T-helper 1 cell treated with Interleukin-12 subunit alpha and Interleukin-12 subunit beta and Interleukin-4 antibody, amounts not matched to agents 30 μg/mL and 1 μg/mL, for 36 hours (primary cell): ENCODE data around the gene DUSP16.
"Not testable (repeated sequence)": the region's sequence is repeated elsewhere in the genome, so short reads cannot be mapped to it uniquely, and the experiment has no call there.

Experiments
- H3K27ac Mint-ChIP-seq: one replicate; pipeline ENCODE4 v1.8.0; 2021; ENCODE audit warnings: mild to moderate bottlenecking, mixed read lengths
- H3K27me3 Mint-ChIP-seq: one replicate; pipeline ENCODE4 v1.8.0; 2021; ENCODE audit warnings: low read depth, mixed read lengths
- H3K36me3 Mint-ChIP-seq: one replicate; pipeline ENCODE4 v1.8.0; 2021; ENCODE audit warnings: low read depth, mixed read lengths
- H3K4me1 Mint-ChIP-seq: one replicate; pipeline ENCODE4 v1.8.0; 2021; ENCODE audit warnings: low read depth, mixed read lengths
- H3K4me3 Mint-ChIP-seq: one replicate; pipeline ENCODE4 v1.8.0; 2021; ENCODE audit warnings: mild to moderate bottlenecking, moderate library complexity, mixed read lengths
- H3K9me3 Mint-ChIP-seq: one replicate; pipeline ENCODE4 v1.8.0; 2021; ENCODE audit warnings: mixed read lengths

Gene DUSP16

DNA sequence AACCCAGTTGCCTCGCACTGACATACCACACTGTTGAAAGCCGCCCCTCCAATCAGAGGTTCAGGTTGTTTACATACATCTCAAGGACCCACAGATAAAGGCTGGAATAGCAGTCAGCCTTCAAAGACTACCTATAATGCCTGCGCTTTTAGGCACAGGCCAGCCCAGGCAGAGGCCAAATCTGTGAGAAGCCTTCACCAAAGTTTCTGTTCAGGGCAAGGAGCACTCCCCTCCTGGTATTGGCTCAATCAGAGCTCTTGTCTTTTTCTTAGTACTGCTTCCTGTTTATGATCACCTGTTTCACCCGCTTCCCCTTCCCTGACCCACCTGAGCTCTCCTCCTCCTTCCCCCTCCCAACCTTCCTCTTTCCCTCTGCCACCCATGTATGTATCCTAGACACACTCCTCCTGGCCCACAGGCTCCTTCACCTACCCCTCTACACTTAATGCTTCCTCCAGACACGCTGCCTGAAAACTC, 34.8 kb downstream of the DUSP16 start:
- Mint-ChIP-seq H3K9me3 (no peaks in the 10 kb centered on the region), H3K36me3 (peaks cover 21% of the 10 kb centered on the region), H3K4me1 (peaks cover 40% of the 10 kb centered on the region), H3K4me3 (peak overlapping the region; percentile 57), H3K27me3 (no peaks in the 10 kb centered on the region), H3K27ac (peak overlapping the region; percentile 76)

DNA sequence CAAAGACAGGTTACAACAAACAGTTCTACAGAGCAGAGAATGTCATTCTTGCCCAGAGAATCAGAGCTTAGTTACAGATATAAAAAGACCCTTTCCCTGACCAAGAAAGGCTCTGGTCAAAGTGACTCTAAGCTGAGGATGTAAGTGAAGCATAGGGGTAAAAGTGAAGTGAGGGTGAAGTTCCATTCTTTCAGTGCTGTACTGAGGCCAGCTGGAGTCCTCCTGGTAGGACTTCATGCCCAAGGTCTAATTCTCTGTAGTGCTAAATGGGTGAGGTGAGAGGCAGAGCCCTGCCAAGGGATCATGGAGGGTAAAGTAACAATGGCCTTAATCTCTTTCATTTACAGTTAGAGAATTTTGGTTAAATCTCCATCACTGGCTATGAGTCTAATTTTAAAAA, 38.5 kb downstream of the DUSP16 start:
- Mint-ChIP-seq H3K9me3 (no peaks in the 10 kb centered on the region), H3K4me3 (no peak overlapping the region), H3K27me3 (no peaks in the 10 kb centered on the region), H3K27ac (no peak overlapping the region), H3K4me1 (peaks cover 37% of the 10 kb centered on the region), H3K36me3 (peaks cover 42% of the 10 kb centered on the region)

DNA sequence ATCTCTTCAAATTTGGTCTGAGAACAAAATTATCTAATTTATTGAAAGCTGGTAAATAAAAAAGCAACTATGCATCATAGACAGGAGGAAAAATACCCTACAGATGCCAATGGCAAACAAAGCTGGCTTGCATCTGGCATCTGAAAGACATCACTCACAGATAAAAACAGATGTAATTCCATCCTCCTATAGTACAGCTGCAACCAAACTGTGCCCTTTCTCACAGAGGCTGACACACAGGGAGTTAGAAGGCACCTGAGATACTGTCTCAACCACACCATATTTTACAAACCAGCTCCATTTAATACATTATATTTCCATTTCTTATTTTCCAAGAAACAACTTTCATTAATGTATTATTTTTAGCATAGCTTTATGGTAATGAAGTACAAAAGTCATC, 39.4 kb downstream of the DUSP16 start:
- Mint-ChIP-seq H3K27ac (no peak overlapping the region), H3K27me3 (no peaks in the 10 kb centered on the region), H3K4me1 (peaks cover 35% of the 10 kb centered on the region), H3K9me3 (no peaks in the 10 kb centered on the region), H3K36me3 (peaks cover 46% of the 10 kb centered on the region), H3K4me3 (no peak overlapping the region)

DNA sequence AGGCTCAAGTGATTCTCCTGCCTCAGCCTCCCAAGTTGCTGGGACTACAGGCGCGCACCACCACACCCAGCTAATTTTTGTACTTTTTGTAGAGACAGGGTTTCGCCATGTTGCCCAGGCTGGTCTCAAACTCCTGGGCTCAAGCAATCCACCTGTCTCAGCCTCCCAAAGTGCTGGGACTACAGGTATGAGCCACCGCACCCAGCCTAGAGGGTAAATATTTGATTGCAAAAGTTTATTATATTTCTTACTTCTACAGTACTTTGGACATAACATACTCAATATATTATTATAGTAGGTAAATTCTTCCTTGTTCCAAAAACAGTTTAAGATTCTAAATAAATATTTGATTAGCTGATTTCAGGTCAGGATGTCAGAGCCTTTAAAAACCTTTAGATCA, 40.0 kb downstream of the DUSP16 start:
- H3K27me3 Mint-ChIP-seq, H3K9me3 Mint-ChIP-seq, H3K27ac Mint-ChIP-seq, H3K4me3 Mint-ChIP-seq: not testable (repeated sequence)
- H3K36me3 Mint-ChIP-seq = peaks cover 51% of the 10 kb centered on the region
- H3K4me1 Mint-ChIP-seq = peaks cover 29% of the 10 kb centered on the region

DNA sequence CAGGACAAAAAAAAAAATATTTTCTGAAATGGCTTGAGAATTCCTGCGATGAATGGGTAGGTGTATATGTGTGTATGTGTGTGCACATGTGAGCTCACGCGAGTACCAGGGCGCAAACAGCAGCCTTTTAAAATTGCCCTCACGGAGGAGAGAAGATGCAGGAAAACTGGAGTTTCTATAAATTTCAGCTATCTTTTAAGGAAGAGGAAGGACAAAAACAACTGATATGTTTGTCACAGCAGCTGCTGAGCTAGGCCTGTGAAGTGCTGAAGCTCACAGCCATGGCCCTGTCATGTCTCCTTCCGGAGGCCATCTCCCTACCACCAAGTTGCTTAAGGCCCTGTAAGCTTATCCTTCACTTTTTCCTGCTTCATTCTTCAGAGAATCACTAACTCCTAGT, 40.8 kb downstream of the DUSP16 start:
- Mint-ChIP-seq H3K4me3 (no peak overlapping the region), H3K4me1 (peaks cover 25% of the 10 kb centered on the region), H3K9me3 (no peaks in the 10 kb centered on the region), H3K36me3 (peaks cover 59% of the 10 kb centered on the region), H3K27ac (no peak overlapping the region), H3K27me3 (no peaks in the 10 kb centered on the region)

DNA sequence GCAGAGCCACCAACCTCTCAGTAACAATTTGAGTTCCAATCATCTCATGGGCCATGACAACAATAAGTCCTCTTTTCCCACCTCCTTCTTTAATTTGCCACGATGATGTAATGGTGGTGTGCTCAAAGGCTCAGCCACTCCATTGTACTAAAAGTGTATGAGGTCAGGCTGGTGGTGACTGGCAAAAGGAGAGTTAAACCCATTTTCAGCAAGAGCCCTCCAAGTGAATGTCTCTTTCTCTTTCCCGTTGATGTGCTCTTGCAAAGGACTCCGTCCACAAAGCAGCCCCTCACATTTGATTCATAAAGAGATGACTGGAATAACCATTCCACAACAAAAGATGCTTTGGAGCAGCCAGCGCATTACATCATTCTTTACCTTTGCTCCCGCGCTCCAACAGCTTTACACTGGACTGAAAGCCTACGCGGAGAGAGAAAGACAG, 41.6 kb downstream of the DUSP16 start:
- peaks cover 21% of the 10 kb centered on the region for H3K4me1 Mint-ChIP-seq
- H3K9me3 Mint-ChIP-seq = no peaks in the 10 kb centered on the region
- no peaks in the 10 kb centered on the region for H3K27me3 Mint-ChIP-seq
- H3K4me3 Mint-ChIP-seq = no peak overlapping the region
- peaks cover 59% of the 10 kb centered on the region for H3K36me3 Mint-ChIP-seq
- no peak overlapping the region for H3K27ac Mint-ChIP-seq

DNA sequence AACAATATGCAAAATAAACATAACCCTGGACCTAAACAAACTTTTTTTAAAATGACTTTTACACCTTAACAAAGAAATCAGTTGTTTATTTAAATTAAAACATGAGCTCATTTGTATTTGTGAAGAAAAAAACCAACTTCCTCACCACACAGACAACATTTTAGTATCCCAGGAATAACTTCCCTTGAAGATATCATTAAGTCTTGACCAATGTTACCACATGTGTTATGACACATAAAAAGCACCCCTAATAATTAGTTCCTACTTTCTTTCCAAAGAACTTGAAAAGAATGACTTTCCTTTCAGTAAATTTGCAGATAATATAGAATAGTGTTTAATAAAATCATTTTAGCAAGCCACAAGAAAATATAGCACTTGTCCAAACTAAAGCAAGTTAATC, 42.4 kb downstream of the DUSP16 start:
- no peak overlapping the region for H3K4me3 Mint-ChIP-seq
- H3K36me3 Mint-ChIP-seq = peaks cover 61% of the 10 kb centered on the region

DNA sequence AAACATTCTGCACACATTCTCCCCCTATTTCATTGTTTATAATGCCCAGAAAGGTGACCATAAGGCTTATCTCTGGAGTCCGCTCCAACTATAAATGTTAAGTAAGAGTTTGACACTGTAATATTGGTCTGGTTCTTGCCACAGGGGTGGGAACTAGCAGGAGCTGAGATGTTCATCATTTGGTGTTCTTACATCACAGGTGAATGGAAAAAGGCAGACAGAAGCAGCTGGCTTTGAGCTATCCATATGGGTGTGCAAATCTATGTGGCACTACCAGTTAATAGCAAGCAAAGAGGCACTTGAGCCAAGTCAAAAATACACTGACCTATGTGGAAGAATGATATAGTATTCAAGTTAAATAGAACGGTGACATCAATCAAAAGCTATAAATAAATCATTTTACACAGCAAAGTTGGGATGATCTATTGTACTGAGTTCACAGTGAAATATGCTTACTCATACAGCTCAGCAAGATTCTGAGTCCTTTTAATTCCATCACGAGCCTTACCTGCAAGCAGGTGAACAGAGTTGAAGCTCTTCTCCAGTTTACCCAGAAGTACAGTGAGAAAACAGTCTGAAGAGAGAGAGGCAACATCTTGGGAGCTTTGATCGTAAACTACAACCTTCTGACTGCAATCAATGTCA, 43.2 kb downstream of the DUSP16 start:
- H3K36me3 Mint-ChIP-seq = peaks cover 66% of the 10 kb centered on the region
- H3K4me1 Mint-ChIP-seq = peaks cover 21% of the 10 kb centered on the region
- no peaks in the 10 kb centered on the region for H3K9me3 Mint-ChIP-seq
- H3K27ac Mint-ChIP-seq = no peak overlapping the region
- H3K27me3 Mint-ChIP-seq = no peaks in the 10 kb centered on the region
- H3K4me3 Mint-ChIP-seq = no peak overlapping the region

More for the DNA sequence above, 42.4 kb downstream of the DUSP16 start:
- H3K9me3 Mint-ChIP-seq = no peaks in the 10 kb centered on the region
- H3K27me3 Mint-ChIP-seq = no peaks in the 10 kb centered on the region
- H3K27ac Mint-ChIP-seq = no peak overlapping the region
- peaks cover 20% of the 10 kb centered on the region for H3K4me1 Mint-ChIP-seq

DNA sequence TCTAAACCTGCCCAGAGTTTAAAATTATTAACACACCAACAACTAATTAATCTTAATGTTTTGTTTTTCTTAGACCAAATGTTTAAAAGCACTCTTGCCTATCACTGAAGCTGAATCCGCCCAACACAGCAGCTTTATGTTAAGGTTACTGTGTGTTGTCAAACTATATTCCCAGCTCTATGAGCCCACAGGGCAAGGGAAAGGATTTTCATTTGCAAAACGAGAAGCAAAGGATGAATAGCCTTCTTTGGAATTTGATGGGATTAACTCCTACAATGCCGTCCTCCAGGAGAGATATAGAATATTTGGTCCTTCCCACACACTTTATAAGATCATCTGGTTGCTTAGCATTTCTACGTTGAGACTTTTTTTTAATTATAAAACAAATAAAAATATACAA, 43.7 kb downstream of the DUSP16 start:
- peaks cover 22% of the 10 kb centered on the region for H3K4me1 Mint-ChIP-seq
- no peak overlapping the region for H3K4me3 Mint-ChIP-seq
- H3K27me3 Mint-ChIP-seq = no peaks in the 10 kb centered on the region
- peaks cover 65% of the 10 kb centered on the region for H3K36me3 Mint-ChIP-seq
- H3K27ac Mint-ChIP-seq = no peak overlapping the region
- H3K9me3 Mint-ChIP-seq = no peaks in the 10 kb centered on the region

DNA sequence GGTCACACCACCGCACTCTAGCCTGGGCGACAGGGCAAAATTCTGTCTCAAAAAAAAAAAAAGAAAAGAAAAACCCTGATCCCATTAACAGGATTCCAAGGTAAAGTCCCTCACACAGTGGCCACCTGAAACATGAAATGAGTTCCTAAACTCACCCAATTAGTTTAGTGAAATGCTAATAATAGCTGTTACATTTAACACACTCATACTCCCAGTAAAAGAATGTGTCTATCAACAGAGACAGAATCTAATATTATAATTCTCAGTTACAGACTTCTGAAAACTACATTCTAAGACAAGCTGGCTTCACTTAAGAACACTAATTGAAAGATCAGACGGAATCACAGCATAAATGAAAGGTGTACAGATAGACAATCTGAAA, 44.2 kb downstream of the DUSP16 start:
- H3K27ac Mint-ChIP-seq = no peak overlapping the region
- H3K4me1 Mint-ChIP-seq = peaks cover 22% of the 10 kb centered on the region
- H3K4me3 Mint-ChIP-seq = no peak overlapping the region
- no peaks in the 10 kb centered on the region for H3K9me3 Mint-ChIP-seq
- H3K27me3 Mint-ChIP-seq = no peaks in the 10 kb centered on the region
- H3K36me3 Mint-ChIP-seq = peaks cover 64% of the 10 kb centered on the region

DNA sequence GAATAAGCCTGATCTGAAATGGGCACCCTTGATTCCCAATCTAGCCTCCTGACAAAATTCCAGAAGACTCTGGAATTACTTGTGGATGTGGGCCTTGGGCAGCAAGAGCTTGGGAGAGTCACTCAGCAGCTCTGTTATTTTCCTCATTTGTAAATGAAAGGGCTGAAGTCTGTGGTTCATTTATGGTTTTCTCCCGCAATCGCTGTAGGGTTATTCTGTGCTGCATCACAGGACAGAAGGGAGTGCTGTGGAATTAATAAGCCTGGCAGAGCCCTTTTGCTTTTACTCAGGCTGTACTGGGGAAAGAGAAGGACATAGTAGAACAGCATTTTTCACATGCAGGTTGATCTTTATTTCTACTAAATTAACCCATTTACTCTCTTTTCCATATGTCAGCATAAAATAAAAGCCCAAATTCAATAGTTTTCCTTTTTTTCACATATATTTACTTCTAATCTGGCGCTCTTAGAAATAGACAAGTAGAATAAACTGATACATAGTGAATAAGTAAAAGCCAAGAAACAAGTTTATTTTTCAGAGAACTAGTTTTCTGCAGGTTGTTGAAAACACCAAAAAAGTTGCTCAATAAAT, 49.2 kb downstream of the DUSP16 start:
- Mint-ChIP-seq H3K27me3 (no peaks in the 10 kb centered on the region), H3K4me3 (no peak overlapping the region), H3K4me1 (peaks cover 11% of the 10 kb centered on the region), H3K9me3 (no peaks in the 10 kb centered on the region), H3K36me3 (peaks cover 35% of the 10 kb centered on the region), H3K27ac (no peak overlapping the region)

DNA sequence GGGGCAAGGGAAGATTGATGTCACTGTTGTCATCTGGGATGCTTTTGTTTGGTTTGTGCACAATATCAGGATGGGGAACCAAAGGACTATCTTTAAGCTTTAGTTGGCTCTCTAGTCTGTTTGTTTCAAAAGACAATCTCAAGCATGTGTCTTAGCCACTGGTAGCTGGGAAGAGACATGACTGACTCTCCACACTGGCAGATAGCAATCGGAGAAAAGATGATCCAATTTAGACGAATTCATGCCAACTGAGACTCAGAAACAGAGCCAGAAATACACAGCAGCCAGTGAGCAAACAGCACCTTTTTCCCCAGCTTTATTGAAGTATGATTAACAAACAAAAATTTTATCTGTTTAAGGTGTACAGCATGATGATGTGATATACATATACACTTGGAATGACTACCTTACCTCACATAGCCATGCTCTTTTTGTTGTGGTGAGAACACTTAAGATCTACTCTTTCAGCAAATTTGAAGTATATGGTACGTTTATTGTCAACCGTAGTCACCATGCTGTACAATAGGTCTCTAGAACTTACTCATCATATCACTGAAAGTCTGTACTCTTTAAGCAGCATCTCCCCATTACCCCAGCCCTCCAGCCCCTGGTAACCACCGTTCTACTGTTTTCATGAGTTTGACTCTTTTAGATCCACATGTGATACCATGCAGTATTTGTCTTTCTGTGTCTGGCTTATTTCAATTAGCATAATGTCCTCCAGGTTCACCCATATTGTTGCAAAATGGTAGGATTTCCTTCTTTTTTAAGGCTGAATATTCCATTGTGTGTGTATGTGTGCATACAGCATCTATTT, 50.6 kb downstream of the DUSP16 start:
- H3K9me3 Mint-ChIP-seq = no peaks in the 10 kb centered on the region
- H3K4me1 Mint-ChIP-seq = peaks cover 10% of the 10 kb centered on the region
- peaks cover 24% of the 10 kb centered on the region for H3K36me3 Mint-ChIP-seq
- H3K4me3 Mint-ChIP-seq = no peak overlapping the region
- H3K27me3 Mint-ChIP-seq = no peaks in the 10 kb centered on the region
- no peak overlapping the region for H3K27ac Mint-ChIP-seq

DNA sequence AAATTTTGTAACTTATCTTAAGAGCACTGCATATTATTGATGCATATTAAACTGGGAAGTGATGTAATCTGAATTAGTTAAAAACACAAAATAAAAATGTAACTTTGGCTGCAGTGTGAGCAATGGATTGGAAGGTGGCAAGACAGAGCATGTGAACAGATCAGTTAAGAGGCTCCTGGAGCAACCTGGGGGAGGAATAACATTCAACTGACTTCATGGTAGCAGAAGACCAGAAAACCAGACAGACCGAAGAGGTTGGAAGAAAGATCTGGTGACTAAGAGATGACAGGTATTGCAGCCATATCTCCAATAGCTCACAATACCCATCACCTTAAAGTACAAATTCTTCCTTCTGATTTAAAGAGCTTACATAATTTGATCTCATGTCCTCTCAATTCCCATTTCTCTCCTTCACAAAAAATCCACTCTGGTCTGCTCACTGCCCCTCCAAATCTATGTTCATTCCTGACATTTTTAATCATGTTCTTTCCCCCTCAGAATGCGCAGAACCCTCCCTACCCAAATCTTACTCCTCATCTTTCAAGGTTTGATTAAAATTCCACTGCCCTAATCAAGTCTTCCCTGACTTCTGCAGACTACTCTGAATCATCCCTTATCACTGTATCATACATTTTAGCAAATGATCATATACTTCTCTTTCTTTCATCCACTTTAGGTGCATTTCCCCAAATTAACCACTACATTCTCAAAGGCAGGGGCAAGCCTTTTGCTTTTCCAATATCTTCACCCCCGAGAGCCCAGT, 51.5 kb downstream of the DUSP16 start:
- H3K27me3 Mint-ChIP-seq = no peaks in the 10 kb centered on the region
- no peak overlapping the region for H3K27ac Mint-ChIP-seq
- H3K4me3 Mint-ChIP-seq = no peak overlapping the region
- peaks cover 19% of the 10 kb centered on the region for H3K4me1 Mint-ChIP-seq
- no peaks in the 10 kb centered on the region for H3K9me3 Mint-ChIP-seq
- H3K36me3 Mint-ChIP-seq = peaks cover 21% of the 10 kb centered on the region

DNA sequence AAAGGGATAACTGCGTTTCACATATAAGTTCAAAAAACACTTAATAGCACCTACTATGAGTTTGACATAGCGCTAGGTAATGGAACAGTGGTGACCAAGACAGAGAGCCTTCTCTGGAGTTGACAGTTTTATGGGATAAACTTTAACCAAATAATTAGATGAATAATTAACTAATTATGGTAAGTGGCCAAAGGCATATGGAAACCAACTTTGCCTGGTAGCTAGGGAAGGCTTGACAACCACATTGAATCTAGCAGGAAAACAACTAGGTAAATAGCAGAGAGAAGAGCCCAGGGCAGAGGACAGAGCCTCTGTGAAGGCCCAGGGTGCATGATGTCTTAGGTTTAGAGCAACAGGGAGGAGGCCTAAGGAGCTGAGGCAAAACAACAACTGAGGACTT, 52.1 kb downstream of the DUSP16 start:
- no peaks in the 10 kb centered on the region for H3K9me3 Mint-ChIP-seq
- H3K4me1 Mint-ChIP-seq = peaks cover 25% of the 10 kb centered on the region
- H3K4me3 Mint-ChIP-seq = no peak overlapping the region
- no peak overlapping the region for H3K27ac Mint-ChIP-seq
- no peaks in the 10 kb centered on the region for H3K27me3 Mint-ChIP-seq
- H3K36me3 Mint-ChIP-seq = peaks cover 21% of the 10 kb centered on the region
